CD4-positive, alpha-beta T cell (primary cell): ENCODE results near the gene ZNF787. TPM values are rescaled to one million over a fixed set of nuclear protein-coding genes. Genes with fewer than 3 reads are reported as not detected.

ENCODE experiments used
- ATAC-seq: fragments of 200-7000 bp; cut with Tn5 transposase; one replicate; pipeline ENCODE4 v1.10.0; 2022; ENCODE audit warnings: mild to moderate bottlenecking; ENCODE audit not compliant: poor library complexity
- CTCF ChIA-PET: fragments of 350-600 bp; sonication (Branson Sonifier 250); formaldehyde crosslinking; loops from one replicate; lab custom pipeline; 2021; ENCODE audit warnings: antibody characterized with exemption, inconsistent platforms; lab: Charles Lee
- POLR2A ChIA-PET: fragments of 350-600 bp; sonication (Branson Sonifier 250); formaldehyde crosslinking; loops from one replicate; lab custom pipeline; 2021; ENCODE audit warnings: antibody characterized with exemption, inconsistent platforms; lab: Charles Lee
- DNase-seq, 14 experiments: peaks; one replicate each; pipeline ENCODE4 v3.0.0-alpha.2; 2013 to 2020; ENCODE audit warnings: mixed read lengths in 2 of 14
- H3K27ac ChIP-seq, 2 donors: one replicate each; pipeline versions ENCODE4 v1.5.1 to v1.7.0; 2013; ENCODE audit warnings: low read length in 2 of 2, low read depth in 1 of 2, mild to moderate bottlenecking in 1 of 2
- H3K27me3 ChIP-seq, 2 experiments: 1 replicate in 1 of 2; 2 replicates in 1 of 2; pipeline versions ENCODE4 v1.6.1 to v1.7.0; 2013; ENCODE audit warnings: low read length in 2 of 2, control low read depth in 1 of 2, mild to moderate bottlenecking in 1 of 2, moderate library complexity in 1 of 2; ENCODE audit not compliant: insufficient read depth in 2 of 2, control insufficient read depth in 1 of 2
- H3K36me3 ChIP-seq: one replicate; pipeline ENCODE4 v1.6.1; 2013; ENCODE audit warnings: low read length, control low read depth; ENCODE audit not compliant: insufficient read depth
- H3K4me1 ChIP-seq: one replicate; pipeline ENCODE4 v1.6.1; 2013; ENCODE audit warnings: low read length, control low read depth; ENCODE audit not compliant: insufficient read depth
- H3K4me3 ChIP-seq: one replicate; pipeline ENCODE4 v1.5.1; 2013; ENCODE audit warnings: mild to moderate bottlenecking, low read length, moderate library complexity
- H3K9me3 ChIP-seq, 2 experiments: 1 replicate in 1 of 2; 2 replicates in 1 of 2; pipeline versions ENCODE4 v1.6.1 to v1.7.0; 2013; ENCODE audit warnings: low read length in 2 of 2, mild to moderate bottlenecking in 2 of 2, control low read depth in 1 of 2, moderate library complexity in 1 of 2; ENCODE audit not compliant: control insufficient read depth in 1 of 2, insufficient read depth in 1 of 2
- H3K27ac Mint-ChIP-seq: one replicate; pipeline ENCODE4 v1.8.0; 2020; ENCODE audit warnings: mixed read lengths
- H3K27me3 Mint-ChIP-seq: one replicate; pipeline ENCODE4 v1.8.0; 2021; ENCODE audit warnings: mixed read lengths
- H3K36me3 Mint-ChIP-seq: one replicate; pipeline ENCODE4 v1.8.0; 2021; ENCODE audit warnings: low read depth, mixed read lengths
- H3K4me1 Mint-ChIP-seq: one replicate; pipeline ENCODE4 v1.8.0; 2021; ENCODE audit warnings: low read depth, mixed read lengths
- H3K4me3 Mint-ChIP-seq: one replicate; pipeline ENCODE4 v1.8.0; 2020; ENCODE audit warnings: mild to moderate bottlenecking, mixed read lengths
- H3K9me3 Mint-ChIP-seq: one replicate; pipeline ENCODE4 v1.8.0; 2020; ENCODE audit warnings: mixed read lengths
- intact Hi-C, 2 experiments: fragments of 100-400 bp; cut with DNase I in 1 of 2; cut with micrococcal nuclease in 1 of 2; formaldehyde crosslinking; loops; one replicate each; pipeline versions ENCODE4 v1.15.1 to v1.9.0; 2023 to 2025; cut with DNase I, micrococcal nuclease
- polyA plus RNA-seq, 2 donors: library from polyadenylated mRNA; unstranded; fragments of 120-200 nt; gene quantifications; one replicate each; pipeline ENCODE4 v1.2.1, GENCODE V29; 2013
- total RNA-seq, 174 experiments: library from RNA in 2 of 174; stranded (reverse) in 2 of 174; gene quantifications; one replicate each; pipeline ENCODE4 v1.2.3 and lab custom pipeline; 2021 to 2026
- TF ChIP-seq, protein P1 (sequence below): fragments of 200-600 bp; IDR thresholded peaks from one replicate; pipeline ENCODE4 v1.8.0; 2022; ENCODE audit warnings: antibody characterized with exemption, mild to moderate bottlenecking

Gene ZNF787
- total RNA-seq (10 to 100 TPM; 11.4 to 11.5 TPM), total RNA-seq (lab: John Stamatoyannopoulos, UW) (8.6 to 40.8 (median 24.1) reads per million in 172 experiments)
- polyA plus RNA-seq (2013, experiment 1 of 2): 20.8 TPM
- 23.7 TPM for polyA plus RNA-seq (2013, experiment 2 of 2)

GRCh38 chr19:56121180-56122167, at the start of gene ZNF787:
ZNF787 (minus strand) TSS chr19:56121295; CDS start chr19:56103217, 18,078 bp downstream.
- ChIA-PET POLR2A (interaction anchor here (0.8 to 2.4 kb wide), 7 partner anchors 9 to 1984 kb away, joined by 3 to 37 read pairs (median 4); partner anchors contain the start of genes CNOT3, MBOAT7, ZNF444 and ZSCAN5A), CTCF (no interaction called here)
- Histone ChIP-seq H3K9me3 (no peaks in the 10 kb centered on the region), H3K27me3 (no peaks in the 10 kb centered on the region), H3K27ac (peak within 1 kb of the TSS; percentile 92 to 98), H3K4me1 (peaks cover 52% of the 10 kb centered on the region), H3K4me3 (peak within 1 kb of the TSS; percentile 73), H3K36me3 (no peaks in the 10 kb centered on the region)
- Mint-ChIP-seq H3K9me3 (no peaks in the 10 kb centered on the region), H3K4me1 (peaks cover 73% of the 10 kb centered on the region), H3K27ac (peak within 1 kb of the TSS; percentile 96), H3K27me3 (no peaks in the 10 kb centered on the region), H3K36me3 (peaks cover 6% of the 10 kb centered on the region), H3K4me3 (peak within 1 kb of the TSS; percentile 98)
- peak; percentile 84 for ATAC-seq
- intact Hi-C loops: loop anchor here (1.0 kb wide), 2 partner anchors 20 to 194 kb away; partner anchors contain the start of gene ZNF444 (in 2 of the 2)
- peak; percentile 93 to 99 (median 97) for DNase-seq
- TF ChIP-seq, protein P1, sequence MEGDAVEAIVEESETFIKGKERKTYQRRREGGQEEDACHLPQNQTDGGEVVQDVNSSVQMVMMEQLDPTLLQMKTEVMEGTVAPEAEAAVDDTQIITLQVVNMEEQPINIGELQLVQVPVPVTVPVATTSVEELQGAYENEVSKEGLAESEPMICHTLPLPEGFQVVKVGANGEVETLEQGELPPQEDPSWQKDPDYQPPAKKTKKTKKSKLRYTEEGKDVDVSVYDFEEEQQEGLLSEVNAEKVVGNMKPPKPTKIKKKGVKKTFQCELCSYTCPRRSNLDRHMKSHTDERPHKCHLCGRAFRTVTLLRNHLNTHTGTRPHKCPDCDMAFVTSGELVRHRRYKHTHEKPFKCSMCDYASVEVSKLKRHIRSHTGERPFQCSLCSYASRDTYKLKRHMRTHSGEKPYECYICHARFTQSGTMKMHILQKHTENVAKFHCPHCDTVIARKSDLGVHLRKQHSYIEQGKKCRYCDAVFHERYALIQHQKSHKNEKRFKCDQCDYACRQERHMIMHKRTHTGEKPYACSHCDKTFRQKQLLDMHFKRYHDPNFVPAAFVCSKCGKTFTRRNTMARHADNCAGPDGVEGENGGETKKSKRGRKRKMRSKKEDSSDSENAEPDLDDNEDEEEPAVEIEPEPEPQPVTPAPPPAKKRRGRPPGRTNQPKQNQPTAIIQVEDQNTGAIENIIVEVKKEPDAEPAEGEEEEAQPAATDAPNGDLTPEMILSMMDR: no peak

GRCh38 chr19:56170261-56170660, 49.2 kb upstream of the ZNF787 start:
- H3K27me3 Mint-ChIP-seq: peaks cover 6% of the 10 kb centered on the region
- H3K4me3 ChIP-seq: no peak overlapping the region
- peaks cover 3% of the 10 kb centered on the region for H3K4me1 ChIP-seq
- CTCF ChIA-PET: no interaction called here
- DNase-seq (no peak), ATAC-seq (no peak)
- intact Hi-C loops: loop anchor here in 1 of 2 experiments (5.0 kb wide), 1 partner anchor 653 kb away; no protein-coding TSS in a partner anchor
- TF ChIP-seq, protein P1: no peak
- POLR2A ChIA-PET: no interaction called here
- H3K9me3 Mint-ChIP-seq: no peaks in the 10 kb centered on the region
- no peaks in the 10 kb centered on the region for H3K36me3 ChIP-seq
- peaks cover 0 to 5% of the 10 kb centered on the region in 2 experiments for H3K27me3 ChIP-seq
- H3K36me3 Mint-ChIP-seq: no peaks in the 10 kb centered on the region
- H3K4me3 Mint-ChIP-seq: no peak overlapping the region
- H3K9me3 ChIP-seq: no peaks in the 10 kb centered on the region
- peaks cover 4% of the 10 kb centered on the region for H3K4me1 Mint-ChIP-seq
- no peak overlapping the region for H3K27ac ChIP-seq
- H3K27ac Mint-ChIP-seq: no peak overlapping the region

GRCh38 chr19:56167064-56167578, 46.0 kb upstream of the ZNF787 start:
- CTCF ChIA-PET: no interaction called here
- Mint-ChIP-seq H3K4me3 (no peak overlapping the region), H3K9me3 (no peaks in the 10 kb centered on the region), H3K36me3 (no peaks in the 10 kb centered on the region), H3K27me3 (no peaks in the 10 kb centered on the region), H3K27ac (no peak overlapping the region), H3K4me1 (peaks cover 4% of the 10 kb centered on the region)
- Histone ChIP-seq H3K27me3 (peaks cover 0 to 2% of the 10 kb centered on the region in 2 experiments), H3K27ac (no peak overlapping the region), H3K9me3 (no peaks in the 10 kb centered on the region), H3K36me3 (no peaks in the 10 kb centered on the region), H3K4me3 (no peak overlapping the region), H3K4me1 (peaks cover 3% of the 10 kb centered on the region)
- intact Hi-C loops: no loop called here
- POLR2A ChIA-PET: no interaction called here
- TF ChIP-seq, protein P1: no peak
- DNase-seq (no peak), ATAC-seq (no peak)
